HG02981 (cell line): ENCODE data around the gene WDHD1.
A peak's percentile ranks its signal among the peaks of the same experiment; 100 is the strongest.
"Not testable (repeated sequence)": the region's sequence is repeated elsewhere in the genome, so short reads cannot be mapped to it uniquely, and the experiment has no call there.

Experiments
- ATAC-seq: cut with Tn5 transposase; IDR thresholded peaks from one replicate; pipeline ENCODE4 v1.9.1; 2021; ENCODE audit warnings: mild to moderate bottlenecking, moderate library complexity; ENCODE audit not compliant: unreplicated experiment

WDHD1 gene

DNA sequence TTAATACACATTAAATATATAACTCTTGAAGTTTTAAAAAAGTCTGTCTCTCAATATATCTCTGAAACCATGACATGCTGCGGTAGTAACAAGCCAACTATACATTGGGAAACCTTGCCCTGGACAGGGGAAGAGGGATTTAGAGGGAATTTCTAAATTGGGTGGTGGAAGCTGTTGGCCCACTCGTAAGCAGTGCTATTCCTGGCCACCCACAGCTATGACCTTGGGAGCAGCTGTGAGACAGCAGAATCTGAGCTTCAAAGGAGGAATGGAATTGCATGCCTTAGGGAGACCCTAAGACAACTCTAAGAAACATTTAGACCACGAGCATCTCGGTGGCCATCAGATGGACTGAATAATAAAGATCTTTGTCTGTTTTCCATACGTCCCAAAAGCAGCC, 108.5 kb downstream of the WDHD1 start:
- no peak for ATAC-seq

DNA sequence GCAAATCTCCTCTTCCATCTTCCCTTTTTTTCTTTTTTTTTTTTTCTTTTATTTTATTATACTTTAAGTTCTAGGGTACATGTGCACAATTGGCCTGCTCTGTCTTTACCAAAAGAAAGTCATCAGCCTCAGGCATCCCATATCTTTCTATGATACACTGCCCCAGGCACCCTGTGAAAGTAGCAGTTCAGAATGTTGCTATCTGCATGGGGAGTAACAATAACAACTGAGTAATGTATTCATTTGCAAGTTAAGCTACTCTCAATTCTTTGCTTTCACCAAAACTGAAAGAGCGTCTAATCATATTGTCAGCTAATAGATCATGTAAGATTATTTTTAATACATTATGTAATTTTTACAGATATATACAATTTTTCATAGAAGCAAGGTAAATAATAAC, 110.8 kb downstream of the WDHD1 start:
- ATAC-seq, result no peak

DNA sequence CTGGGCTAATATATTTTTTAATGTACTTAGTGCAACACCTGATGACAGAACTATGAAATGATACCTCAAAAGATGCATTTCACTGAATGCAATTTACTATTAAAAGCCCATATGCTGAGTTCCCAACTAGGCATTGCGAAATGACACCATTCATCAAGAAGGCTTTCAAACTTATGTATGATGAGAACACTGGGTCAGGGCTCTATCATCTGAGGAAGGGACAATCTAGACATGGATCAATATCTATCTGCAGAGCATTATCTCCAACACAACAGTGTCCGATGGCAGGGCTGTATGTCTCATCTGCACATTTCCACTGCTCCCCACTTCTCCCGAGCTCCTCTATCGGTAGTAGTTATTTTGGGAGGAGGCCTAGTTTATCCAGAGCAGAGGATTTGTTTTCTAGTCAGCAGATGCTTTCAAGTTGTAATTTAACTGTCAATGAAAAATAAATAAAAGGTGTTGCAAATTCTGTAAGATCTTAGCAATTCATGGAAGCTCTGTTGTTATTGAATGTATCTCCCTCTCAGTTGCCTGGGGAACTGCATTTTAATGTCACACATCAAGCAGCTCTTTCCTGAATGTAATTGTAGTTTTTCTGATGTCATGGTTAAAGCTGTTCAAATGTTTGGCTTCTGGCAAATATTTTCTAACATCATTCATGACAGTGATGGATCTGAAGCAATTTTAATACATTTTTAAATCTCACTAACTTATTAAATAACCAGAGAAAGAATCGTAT, 116.9 kb downstream of the WDHD1 start:
- ATAC-seq, result no peak

DNA sequence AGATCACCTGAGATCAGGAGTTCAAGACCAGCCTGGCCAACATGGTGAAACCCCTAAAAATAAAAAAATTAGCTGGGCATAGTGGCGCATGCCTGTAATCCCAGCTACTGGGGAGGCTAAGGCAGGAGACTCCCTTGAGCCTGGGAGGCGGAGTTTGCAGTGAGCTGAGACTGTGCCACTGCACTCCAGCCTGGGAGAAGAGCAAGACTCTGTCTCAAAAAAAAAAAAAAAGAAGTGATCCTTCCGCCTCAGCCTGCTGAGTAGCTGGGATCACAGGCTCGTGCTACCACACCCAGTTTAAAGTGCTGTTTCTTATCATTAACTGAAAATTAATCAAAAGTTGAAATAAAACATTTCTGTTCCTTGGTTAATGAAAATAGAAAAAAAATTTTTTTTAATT, 117.9 kb downstream of the WDHD1 start:
- ATAC-seq, result not testable (repeated sequence)

DNA sequence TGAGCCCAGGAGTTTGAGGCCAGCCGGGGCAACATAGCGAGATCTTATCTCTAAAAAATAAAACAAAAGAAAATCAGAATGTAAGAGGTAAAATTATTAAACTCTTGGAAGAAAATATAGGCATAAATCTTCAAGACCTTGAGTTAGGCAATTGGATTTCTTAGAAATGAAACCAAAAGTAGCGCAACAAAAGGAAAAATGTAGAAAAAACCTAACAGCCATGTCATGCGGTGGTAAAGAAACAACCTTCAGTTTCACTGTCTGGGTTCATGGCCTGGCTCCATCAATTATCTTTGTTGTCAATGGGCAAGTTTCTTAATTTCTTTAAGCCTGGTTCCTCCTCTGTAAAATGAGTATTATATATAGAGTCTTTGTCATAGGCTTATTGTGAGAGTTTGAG, 118.7 kb downstream of the WDHD1 start:
- ATAC-seq, result no peak

DNA sequence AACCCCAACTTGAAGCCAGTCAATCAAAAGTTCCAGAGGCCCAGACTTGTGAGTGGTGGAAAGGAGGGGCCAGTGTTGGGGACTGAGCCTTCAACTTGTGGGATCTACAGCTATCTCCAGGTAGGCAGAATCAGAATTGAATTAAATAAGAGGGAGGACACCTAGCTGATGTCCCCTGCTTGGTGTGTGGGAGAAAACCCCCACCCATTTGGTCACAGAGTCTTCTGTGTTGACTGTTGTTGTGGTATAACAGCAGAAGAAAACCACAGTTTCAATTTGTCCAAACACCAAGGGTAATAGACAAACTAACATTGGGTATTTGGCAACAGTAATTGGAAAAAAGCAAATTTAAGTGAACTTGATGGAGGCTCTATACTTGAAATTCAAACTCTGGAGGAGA, 120.8 kb downstream of the WDHD1 start:
- ATAC-seq, result no peak

DNA sequence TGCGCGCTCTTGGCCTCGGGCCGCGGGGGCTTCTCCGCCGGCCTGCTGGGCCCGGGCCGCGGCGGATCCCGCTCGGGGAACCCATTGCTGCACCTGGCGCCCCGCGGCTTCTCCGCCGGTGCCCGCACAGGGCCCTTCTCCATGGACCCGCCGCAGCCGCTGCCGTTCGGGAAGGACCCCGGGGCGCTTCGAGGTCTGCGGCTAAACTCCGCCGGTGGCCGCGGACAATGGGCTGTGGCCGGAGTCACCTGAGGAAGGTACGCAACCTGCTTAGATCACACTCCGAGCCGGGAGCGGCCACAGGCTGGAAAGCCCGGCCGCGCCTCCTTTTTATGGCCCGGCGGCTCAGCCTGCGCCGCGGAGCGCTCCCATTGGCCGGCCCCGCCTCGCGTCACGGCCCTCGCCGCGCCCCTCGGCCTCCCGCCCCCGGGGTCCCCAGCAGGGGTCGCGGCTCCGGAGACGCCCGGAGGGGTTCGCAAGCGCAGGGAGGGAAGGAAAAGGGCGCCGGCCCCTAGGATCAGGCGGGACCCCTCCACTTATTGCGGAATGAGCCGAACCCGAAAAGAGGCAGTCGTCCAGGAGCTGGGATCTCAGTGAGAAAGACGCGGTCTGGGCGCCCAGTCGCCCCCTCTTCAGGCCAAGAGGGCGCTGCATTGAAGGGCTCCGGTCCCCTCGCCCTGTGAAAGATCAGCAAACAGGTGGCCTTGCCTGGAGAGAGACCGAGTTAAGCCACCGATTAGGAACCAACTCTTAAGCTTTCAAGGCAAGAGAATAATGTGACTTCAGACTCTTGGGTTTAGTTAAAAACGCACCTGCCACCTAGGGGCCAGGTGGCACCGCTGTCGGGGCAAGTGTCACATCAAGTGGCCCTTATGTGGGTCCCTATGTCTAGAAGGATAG, 124.1 kb downstream of the WDHD1 start, which contains the start of gene GCH1:
Gene GCH1 (minus strand): TSS at position 306 of the 900 bp plus-strand sequence. CDS start 163 bp downstream, at position 143.
- peak; percentile 81 for ATAC-seq

DNA sequence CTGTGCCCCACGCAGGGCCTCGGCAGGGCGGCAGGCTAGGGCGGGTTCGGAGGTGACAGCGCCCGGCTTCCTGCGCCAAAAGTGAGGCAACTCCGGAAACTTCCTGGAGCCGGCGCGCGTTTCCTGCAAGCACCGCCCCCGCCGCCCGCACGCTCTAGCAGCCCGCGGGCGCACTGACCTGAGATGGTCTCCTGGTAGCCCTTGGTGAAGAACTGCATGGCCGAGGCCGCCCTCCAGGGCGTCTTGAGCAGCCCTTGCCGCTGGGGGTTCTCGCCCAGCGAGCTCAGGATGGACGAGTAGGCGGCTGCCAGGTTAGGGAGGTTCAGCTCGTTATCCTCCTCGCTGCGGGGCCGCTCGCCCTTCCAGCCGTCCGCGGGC, 124.8 kb downstream of the WDHD1 start:
- ATAC-seq, result peak; percentile 61

DNA sequence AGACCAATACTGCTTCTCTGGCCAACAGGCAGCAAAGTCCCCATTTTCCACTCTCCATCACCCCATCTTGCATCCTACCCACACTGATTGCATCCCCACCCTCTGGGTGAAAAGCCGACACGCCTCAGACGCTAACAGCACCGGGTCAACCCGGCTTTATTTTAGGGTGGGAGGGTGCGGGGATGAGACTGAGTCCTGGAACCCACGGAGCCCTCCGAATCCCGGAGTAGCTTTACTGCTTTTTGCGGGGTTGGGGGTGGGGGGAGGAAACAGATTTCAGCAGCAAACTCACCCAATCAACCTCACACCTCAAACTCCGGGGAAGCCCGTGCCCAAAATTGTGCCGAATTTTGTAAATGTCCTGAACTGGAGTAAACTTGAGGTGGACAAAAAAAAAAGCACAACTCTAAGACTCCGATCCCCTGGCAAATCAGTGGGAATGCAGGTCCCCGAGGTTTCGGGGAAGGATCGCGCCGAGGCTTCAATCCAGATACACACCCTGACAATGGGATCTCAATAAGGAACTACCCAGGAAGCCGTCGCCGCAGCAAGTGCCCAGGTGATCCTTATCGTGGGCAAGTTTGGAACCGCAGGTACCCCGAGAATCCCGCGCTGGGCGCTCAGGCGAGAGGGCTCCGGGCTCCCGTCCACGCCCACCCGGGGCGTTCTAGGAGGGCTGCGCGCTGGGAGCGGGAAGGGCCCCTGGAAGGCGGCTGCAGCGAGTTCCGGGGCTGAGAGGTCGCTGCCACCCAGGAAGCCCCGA, 125.3 kb downstream of the WDHD1 start:
- ATAC-seq, result no peak

DNA sequence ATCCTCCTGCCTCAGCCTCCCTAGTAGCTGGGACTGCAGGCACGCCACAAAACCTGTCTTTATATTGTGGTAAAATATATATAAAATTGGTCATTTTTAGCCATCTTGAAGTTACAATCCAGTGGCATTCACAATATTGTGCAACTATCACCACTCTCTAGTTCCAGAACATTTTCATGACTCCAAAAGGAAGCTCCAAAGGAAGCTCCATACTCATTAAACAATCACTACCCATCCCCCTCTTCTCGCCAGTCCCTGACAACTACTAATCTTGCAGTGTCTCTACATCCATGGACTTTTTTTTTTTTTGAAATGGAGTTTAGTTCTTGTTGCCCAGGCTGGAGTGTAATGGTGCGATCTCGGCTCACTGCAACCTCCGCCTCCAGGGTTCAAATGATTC, 127.3 kb downstream of the WDHD1 start:
- no peak for ATAC-seq

DNA sequence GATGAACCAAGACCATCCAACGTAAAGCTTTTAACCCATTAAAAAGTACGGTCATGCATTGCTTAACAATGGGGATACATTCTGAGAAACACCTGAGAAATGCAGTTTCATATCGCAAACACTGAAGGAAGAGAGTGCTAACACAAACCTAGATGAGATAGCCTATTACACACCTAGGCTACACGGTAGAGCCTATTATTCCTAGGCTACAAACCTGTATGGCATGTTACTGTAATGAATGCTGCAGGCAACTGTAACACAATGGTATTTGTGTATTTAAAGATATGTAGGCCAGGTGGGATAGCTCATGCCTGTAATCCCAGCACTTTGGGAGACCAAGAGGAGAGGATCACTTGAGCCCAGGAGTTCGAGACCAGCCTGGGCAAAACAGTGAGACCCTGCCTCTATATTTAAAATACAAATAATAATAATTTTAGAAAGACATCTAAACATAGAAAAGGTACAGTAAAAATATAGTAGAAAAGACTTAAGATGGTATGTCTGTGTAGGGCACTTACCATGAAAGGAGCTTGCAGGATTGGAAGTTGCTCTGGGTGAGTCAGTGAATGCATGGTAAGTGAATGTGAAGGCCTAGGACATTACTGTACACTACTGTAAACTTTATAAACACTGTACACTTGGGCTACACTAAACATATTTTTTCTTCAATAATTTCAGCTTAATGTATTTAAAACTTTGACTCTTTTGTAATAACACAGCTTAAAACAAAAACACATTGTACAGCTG, 128.9 kb downstream of the WDHD1 start:
- not testable (repeated sequence) for ATAC-seq

DNA sequence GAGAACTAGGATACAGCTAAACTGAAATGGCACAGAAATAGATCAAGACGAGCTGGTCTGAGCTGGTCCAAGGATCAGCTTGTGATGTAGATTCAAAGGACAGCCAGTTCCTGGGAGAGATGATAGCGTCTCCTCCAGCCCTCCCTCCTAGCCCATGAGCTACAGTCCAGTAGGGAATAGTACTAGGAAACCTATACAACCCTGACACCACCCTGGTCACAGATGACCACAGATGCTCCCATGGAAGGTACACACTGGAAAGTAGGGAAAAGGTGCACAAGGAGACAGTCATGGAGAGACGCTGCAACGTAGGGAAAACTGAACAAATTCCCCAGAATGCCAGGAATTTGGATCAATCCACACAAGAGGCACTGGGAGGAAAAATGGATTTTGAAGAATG, 131.2 kb downstream of the WDHD1 start:
- ATAC-seq, result no peak

DNA sequence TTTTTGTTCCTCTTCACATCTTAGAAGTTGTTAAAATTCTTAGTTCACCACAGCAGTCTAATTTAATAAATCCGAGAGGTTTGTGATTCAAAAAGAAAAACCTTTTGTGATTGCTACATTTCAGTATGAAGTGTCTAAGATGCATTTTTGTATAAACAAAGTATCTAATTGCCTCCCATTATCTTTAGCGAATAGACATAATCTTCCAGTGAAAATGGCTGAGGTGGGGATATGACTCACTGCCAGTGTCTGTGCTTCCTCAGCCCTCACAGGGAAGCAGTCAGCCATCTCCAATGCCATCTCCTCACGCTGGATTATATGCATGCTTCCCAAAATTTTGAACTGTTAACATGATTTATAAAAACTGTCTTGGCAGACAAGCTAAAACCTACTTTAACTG, 131.9 kb downstream of the WDHD1 start:
- no peak for ATAC-seq

DNA sequence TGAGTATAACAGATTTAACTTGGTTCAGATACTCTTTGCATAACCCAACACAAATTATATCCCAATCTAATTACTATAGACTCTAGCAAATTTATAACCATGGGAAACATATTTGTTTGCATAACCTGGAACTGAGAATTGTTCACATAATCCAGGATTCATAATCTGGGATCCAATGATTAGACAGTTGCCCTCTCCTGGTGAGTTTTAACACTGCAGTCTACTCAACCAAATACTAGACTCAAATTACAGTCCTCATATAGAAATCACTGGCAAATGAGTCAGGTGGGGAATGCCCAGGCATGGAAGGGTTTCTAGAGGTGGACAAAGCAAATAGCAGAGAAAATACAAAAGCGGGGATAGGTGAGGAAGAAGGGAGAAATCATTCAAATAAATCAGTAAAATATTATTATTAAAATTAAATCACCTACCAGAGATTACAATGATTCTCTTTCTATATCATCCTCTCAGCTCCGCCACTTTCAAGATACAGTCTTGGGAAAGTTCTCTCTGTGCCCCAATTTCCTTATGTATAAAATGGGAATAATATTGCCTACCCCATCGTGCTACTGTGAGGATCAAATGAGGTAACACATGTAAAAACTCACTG, 133.6 kb downstream of the WDHD1 start:
- ATAC-seq, result no peak

DNA sequence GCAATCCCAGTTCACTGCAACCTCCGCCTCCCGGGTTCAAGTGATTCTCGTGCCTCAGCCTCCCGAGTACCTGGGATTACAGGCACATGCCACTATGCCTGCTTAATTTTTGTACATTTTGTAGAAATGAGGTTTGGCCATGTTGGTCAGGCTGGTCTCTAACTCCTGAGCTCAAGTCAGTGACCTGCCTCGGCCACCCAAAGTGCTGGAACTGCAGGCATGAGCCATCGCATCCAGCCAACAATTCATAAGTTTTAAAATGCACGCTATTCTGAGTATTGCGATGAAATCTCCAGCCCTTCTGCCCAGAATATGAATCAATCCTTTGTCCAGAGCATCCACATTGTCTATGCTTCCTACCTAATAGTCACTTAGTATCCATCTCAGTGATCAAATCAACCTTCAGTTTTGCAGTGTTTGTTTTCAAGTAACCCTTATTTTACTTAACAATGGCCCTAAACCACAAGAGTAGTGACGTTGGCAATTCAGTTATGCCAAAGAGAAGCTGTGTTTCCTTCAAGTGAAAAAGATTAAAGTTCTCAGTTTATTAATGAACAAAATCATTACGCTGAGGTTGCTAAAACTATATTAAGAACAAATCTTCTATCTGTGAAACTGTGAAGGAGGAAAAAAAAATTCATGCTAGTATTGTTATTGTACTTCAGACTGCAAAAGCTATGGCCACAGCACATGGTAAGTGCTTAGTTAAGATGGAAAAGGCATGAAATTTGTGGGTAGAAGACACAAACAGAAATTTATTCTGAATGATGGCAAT, 135.2 kb downstream of the WDHD1 start:
- ATAC-seq, result no peak

DNA sequence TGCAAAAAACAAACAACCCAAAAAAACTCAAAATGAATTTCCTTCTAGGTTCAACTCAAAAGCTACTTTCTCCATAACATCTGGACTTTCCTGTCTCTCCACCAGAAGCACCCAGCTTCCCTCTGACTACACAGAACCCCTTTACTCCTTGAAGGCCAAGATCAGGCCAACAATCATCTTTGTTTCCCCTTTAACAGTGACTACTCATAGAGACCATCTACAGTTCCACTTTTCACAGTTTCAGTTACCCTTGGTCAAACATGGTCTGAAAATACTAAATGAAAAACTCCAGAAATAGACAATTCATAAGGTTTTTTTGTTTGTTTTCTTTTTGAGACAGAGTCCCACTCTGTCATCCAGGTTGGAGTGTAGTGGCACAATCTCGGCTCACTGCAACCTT, 136.1 kb downstream of the WDHD1 start:
- ATAC-seq, result peak; percentile 77

DNA sequence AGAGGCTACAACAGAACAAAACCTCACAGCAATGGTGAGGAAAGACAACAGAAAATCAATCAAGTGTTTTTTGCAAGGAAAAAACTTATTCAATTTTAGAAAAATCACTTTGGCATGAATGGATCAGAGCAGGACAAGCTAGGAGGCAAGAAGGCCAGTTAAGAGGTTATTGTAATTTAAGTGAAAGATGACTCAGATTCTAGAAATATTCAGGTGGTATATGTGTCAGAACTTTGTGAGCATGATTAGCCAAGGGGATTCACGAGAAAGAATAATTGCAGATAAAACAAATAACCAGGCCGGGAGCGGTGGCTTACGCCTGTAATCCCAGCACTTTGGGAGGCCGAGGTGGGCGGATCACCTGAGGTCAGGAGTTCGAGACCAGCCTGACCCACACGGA, 137.0 kb downstream of the WDHD1 start:
- ATAC-seq, result no peak
